ENCODE results near the gene MDC1. TPM values are rescaled to one million over a fixed set of nuclear protein-coding genes. Genes with fewer than 3 reads are reported as not detected.
"Not testable (repeated sequence)": the region's sequence is repeated elsewhere in the genome, so short reads cannot be mapped to it uniquely, and the experiment has no call there.

MDC1 gene
- total RNA-seq, 1 donor from 2014 or later, result 4.9 TPM

- DNase-seq (ENCODE audit: low read depth in 2 of 2), result peak; percentile 79 to 92
These were observed 34.7 kb downstream of the MDC1 start for GRCh38 chr6:30682143-30683117.

- no peak for DNase-seq (ENCODE audit: low read depth in 2 of 2)
These were observed 35.3 kb downstream of the MDC1 start for GRCh38 chr6:30681766-30682142.

GRCh38 chr6:30679765-30680535 lies 37.1 kb downstream of the MDC1 start:
- no peak for DNase-seq (ENCODE audit: low read depth in 2 of 2)

- peak; percentile 63 to 86 for DNase-seq (ENCODE audit: low read depth in 2 of 2)
These were observed 37.9 kb downstream of the MDC1 start for GRCh38 chr6:30678964-30679726.

DNA sequence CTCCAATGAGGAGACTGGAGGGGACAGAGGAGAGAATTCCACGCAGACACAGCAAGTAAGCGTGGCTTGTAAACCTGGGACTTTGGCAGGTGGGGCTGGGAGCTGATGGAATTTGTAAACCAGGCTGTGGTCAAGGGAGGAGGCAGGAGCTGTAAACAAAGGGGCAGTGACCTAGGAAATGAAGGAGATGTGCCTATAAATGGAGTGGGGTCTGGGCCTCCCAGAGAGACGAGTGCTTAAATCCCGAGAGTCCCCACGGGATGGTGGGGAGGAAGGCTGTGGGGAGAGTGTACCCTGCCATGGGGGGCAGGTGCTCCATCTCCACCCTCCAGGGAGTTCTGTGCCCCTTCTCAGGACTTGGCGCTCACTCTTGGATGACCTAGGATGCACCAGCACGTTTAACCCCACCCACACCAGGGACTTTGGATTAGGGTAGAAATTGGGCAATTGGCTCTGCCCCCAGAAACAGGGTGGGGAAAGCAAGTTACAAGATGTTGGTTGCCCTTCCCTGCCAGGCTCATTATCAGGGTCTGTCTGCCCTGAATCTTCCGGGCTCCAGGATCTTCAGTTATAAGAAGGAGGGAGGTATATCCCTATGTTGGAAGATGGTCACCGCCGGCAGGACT lies 40.3 kb downstream of the MDC1 start:
- no peak for DNase-seq (ENCODE audit: low read depth in 2 of 2)

DNA sequence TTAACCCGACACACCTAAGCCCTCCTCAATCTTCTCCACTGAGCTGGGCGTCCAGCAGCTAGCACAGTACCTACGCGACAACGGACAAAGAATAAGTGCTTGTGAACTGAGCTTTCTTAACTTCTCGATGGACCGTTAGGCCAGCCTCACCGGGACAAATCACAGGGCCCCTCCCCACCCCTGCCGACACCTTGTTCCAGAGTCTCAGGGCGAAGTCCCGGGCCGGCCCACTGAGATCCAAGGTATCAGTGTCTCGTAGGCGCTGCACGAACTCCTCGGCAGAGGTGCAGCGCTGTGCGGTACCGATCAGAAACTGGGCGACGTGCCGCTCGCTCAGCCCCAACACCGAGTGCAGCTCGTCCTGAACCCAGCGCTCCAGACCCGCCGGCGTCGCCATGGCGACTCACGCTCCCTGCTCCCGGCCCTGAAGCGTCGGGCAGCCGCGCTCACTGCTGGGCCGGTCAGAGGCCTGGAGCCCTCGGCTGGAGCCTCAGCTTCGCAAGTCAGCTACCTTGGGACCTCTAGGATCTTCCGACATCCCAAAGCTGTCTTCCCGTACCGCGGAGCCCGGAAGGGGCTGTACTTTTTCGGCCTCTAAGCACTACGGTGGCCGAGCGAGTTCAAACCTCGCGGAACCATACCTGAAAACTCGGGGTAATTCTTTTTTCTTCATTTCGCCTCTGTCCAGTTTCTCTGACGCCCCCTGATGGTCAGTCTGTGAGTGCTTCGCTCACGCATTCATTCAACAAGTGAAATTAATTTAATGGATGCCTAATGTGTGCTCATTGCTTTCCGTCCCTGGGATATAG lies 44.4 kb downstream of the MDC1 start, which contains the start of gene DHX16:
TSS of gene DHX16 (minus strand) at position 562 of the 809 bp plus-strand sequence. CDS start at position 397, 165 bp downstream.
- peak; percentile 97 to 98 for DNase-seq (ENCODE audit: low read depth in 2 of 2)

- peak in 1 of 2 donors; percentile 26 for DNase-seq (ENCODE audit: low read depth in 2 of 2)
These were observed 46.1 kb downstream of the MDC1 start for GRCh38 chr6:30670760-30671527.

DNA sequence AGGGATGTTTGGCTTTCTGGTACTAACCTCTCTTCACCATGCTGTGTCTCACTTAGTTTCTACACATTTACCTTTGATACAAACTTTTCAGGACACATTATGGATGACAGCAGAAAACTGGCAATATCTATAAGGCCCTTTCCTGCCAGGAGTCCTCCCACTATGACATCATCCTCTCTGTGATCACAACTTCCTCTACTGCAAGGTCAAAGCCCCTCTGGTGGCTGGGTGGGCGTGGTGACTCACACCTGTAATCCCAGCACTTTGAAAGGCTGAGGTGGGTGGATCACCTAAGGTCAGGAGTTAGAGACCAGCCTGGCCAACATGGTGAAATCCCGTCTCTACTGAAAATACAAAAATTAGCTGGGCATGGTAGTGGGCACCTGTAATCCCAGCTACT lies 50.8 kb downstream of the MDC1 start:
- peak in 1 of 2 donors; percentile 45 for DNase-seq (ENCODE audit: low read depth in 2 of 2)

DNA sequence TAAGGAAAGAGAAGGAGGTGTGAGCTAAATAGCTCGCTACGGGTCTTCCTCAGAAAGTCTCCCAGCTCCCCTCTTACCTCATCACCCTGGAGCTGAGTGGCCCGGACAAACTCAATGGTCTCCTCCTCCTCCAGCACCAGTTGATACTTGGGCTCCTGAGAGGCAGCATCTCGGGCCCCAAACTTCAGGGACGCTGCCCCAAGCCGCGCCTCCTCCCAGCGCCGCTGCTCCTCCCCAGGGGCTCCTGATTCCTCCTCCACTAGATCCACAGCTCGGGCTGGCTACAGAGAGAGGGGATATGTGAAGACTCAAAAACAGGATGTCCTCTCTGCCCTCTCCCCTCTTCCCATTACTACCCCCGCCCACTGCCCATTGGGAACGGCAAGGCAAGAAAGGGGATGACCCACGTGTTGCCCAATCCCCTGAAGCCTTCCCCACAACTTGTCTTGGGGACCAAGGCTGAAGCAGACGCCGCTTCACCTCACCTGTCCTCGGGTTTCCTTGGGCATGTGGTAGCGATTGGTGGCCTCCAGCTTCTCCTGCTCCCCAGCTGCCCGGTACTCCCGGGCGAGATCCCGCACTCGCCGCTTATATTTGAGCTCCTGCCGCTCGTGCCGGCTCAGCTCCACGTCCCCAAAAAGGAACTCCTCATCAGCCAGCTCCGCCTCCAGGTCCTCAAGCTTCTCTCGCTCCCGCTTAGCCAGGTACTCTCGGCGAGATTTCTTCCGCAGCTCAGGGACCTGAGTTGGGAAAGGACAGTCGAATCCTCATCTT lies 51.9 kb downstream of the MDC1 start:
- no peak for DNase-seq (ENCODE audit: low read depth in 2 of 2)

DNA sequence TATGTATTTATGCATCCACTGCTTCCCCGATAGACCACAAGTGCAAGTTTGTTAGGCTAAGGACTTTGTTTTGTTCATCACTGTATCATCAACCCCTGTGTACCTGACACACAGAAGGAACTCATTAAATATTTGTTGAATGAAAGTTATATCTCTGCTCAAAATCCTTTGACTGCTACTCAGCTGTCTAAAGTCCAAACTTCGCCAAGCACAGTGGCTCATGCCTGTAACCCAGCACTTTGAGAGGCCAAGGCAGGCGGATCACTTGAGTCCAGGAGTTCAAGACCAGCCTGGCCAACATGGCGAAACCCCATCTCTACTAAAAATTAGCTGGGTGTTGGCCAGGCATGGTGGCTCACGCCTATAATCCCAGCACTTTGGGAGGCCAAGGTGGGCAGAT lies 59.2 kb downstream of the MDC1 start:
- not testable (repeated sequence) for DNase-seq (ENCODE audit: low read depth in 2 of 2)

DNA sequence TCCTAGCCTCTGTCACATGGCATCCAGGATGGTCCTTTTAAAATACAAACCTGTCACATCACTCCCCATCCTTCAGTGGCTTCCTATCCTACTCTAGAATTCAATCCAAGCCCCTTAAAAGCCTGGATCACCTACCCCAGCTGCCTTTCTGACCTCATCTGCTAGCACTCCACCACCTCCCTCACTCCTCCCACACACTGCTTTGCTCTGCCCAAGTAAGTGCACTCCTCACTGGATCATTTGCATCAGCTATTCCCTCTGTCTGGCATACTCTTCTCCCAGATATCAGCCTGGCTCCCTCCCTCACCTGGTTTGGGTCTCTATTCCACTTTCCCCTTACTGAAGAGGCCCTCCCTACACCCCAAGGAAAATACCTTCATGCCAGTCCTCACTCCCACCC lies 59.6 kb downstream of the MDC1 start:
- no peak for DNase-seq (ENCODE audit: low read depth in 2 of 2)

DNA sequence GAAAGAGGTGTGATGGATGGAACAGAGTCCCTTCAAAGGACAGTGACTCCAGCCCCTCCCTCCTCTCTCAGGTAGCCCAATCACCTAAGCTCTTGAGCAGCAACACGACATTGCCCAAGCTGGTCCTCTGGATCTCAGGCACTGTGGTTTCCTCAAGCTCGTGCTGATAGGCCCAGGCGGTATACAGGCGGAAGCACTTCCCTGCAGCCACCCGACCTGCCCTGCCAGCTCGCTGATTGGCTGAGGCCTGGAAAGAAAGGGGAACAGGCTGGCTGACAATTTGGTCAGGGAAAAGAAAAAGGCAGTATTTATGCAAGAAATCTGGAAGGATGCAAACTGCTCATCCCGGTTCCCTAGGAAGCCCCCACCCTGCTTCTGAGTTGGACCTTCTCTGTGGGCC lies 60.6 kb downstream of the MDC1 start:
- no peak for DNase-seq (ENCODE audit: low read depth in 2 of 2)

- no peak for DNase-seq (ENCODE audit: low read depth in 2 of 2)
These were observed 61.4 kb downstream of the MDC1 start for GRCh38 chr6:30655743-30656094.

GRCh38 chr6:30654798-30655742 lies 62.0 kb downstream of the MDC1 start:
- DNase-seq (ENCODE audit: low read depth in 2 of 2), result no peak

DNA sequence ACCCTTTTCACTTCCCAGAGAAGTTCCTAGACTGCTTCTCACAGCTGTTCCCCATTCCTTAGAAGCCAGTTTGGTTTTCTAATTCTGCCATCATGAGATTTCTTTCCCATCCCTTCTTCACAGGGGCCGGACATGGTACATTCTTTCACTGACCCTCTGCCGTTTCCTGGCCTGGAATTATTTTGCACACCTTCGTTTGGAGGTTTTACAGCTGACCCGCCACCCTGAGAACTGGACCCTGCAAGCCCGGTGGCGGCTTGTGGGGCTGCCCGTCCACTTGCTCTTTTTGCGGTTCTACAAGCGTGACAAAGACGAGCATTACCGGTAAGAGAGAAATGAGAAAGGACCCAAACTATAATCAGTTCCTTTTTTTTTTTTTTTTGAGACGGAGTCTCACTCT lies 65.9 kb downstream of the MDC1 start:
- no peak for DNase-seq (ENCODE audit: low read depth in 2 of 2)
